Islet precursor cell (in vitro differentiated cells): Measurements from ENCODE around the gene SLC8B1.

Experiments used
- DNase-seq: peaks from one replicate; pipeline ENCODE4 v3.0.0-alpha.2; 2018

Gene SLC8B1

GRCh38 chr12:113267621-113268020 is 67.3 kb downstream of the SLC8B1 start:
- DNase-seq, result peak; percentile 51

GRCh38 chr12:113266106-113266895 is 68.6 kb downstream of the SLC8B1 start:
- peak; percentile 49 for DNase-seq

- peak; percentile 49 for DNase-seq
These were observed 71.4 kb downstream of the SLC8B1 start for GRCh38 chr12:113263431-113263963.

- DNase-seq, result no peak
These were observed 72.2 kb downstream of the SLC8B1 start for GRCh38 chr12:113262710-113263109.

- DNase-seq, result no peak
These were observed 73.0 kb downstream of the SLC8B1 start for GRCh38 chr12:113261847-113262470.

- peak; percentile 42 for DNase-seq
These were observed 74.1 kb downstream of the SLC8B1 start for GRCh38 chr12:113260636-113261300.

- peak; percentile 37 for DNase-seq
These were observed 74.8 kb downstream of the SLC8B1 start for GRCh38 chr12:113260127-113260526.

- no peak for DNase-seq
These were observed 77.3 kb downstream of the SLC8B1 start for GRCh38 chr12:113257564-113257963.

GRCh38 chr12:113254298-113254697 is 80.6 kb downstream of the SLC8B1 start:
- DNase-seq, result no peak

- no peak for DNase-seq
These were observed 81.2 kb downstream of the SLC8B1 start for GRCh38 chr12:113253532-113254285.

GRCh38 chr12:113252494-113252893 is 82.4 kb downstream of the SLC8B1 start:
- no peak for DNase-seq

- peak; percentile 93 for DNase-seq
These were observed 83.4 kb downstream of the SLC8B1 start for GRCh38 chr12:113251404-113252070.

GRCh38 chr12:113250045-113250444 is 84.9 kb downstream of the SLC8B1 start:
- no peak for DNase-seq

- DNase-seq, result no peak
These were observed 85.4 kb downstream of the SLC8B1 start for GRCh38 chr12:113249546-113249945.

GRCh38 chr12:113248842-113249435 is 86.0 kb downstream of the SLC8B1 start:
- no peak for DNase-seq
